ENCODE results near the gene EVA1C. TPM values are rescaled to one million over a fixed set of nuclear protein-coding genes. Genes with fewer than 3 reads are reported as not detected.

Gene EVA1C
- total RNA-seq, 5 donors from 2014 or later (not counting 1 experiment from before 2014, with no cell fraction given): 9.7 to 22.1 (median 18.0) TPM

DNA sequence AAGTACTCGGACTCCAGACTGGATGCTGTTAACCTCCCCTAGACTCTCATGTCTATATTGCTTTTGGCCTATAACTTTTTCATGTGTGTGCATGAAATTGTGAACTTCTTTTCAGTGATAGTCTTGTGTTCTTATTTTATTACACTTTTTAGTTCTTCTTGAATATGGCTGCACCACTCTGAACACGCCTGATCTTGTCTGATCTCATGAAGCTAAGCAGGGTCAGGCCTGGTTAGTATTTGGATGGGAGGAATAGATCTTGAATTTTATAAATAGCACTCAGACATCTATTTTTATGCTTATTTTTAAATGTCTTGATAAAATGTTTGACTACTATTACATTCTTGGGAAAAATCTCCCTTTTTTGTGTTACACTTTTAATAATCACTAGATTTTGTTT lies 150.4 kb downstream of the EVA1C start:
- ATAC-seq (replicated peaks in 1 of 4): no peak
- POLR2A ChIA-PET: interaction anchor here in 1 of 2 donors (0.6 kb wide), 1 partner anchor 208 kb away, joined by 6 read pairs; the partner anchor contains the start of gene PAXBP1
- Histone ChIP-seq H3K4me3 (ENCODE audit: control insufficient read depth in 1 of 2, extremely low read depth in 1 of 2, low read length in 1 of 2) (no peak overlapping the region), H3K27me3 (replicated peaks in 1 of 2; ENCODE audit: control insufficient read depth in 2 of 2, extremely low read depth in 1 of 2, insufficient read depth in 2 of 2, low read length in 1 of 2) (no peaks in the 10 kb centered on the region), H3K27ac (ENCODE audit: low read length) (no peak overlapping the region), H3K9me3 (no peaks in the 10 kb centered on the region), H3K4me1 (ENCODE audit: control insufficient read depth in 1 of 2, extremely low read depth in 1 of 2, insufficient read depth in 2 of 2, low read length in 2 of 2) (peaks cover 0 to 5% of the 10 kb centered on the region in 2 experiments), H3K36me3 (ENCODE audit: control insufficient read depth in 2 of 2, extremely low read depth in 1 of 2, insufficient read depth in 1 of 2, low read length in 1 of 2) (no peaks in the 10 kb centered on the region)
- CTCF ChIA-PET: no interaction called here
- peak in 1 of 35 experiments; percentile 16 for DNase-seq
- peaks cover 0 to 8% (median 8%) of the 10 kb centered on the region in 3 donors for H3K4me1 Mint-ChIP-seq
- no CpG with 5 or more reads among the region's 2 CpGs for WGBS (ENCODE audit: insufficient coverage)
- peaks cover 5 to 12% (median 8%) of the 10 kb centered on the region in 3 donors for H3K9me3 Mint-ChIP-seq
- H3K36me3 Mint-ChIP-seq: peaks cover 25% of the 10 kb centered on the region
- H3K27me3 Mint-ChIP-seq: no peaks in the 10 kb centered on the region
- H3K4me3 Mint-ChIP-seq: no peak overlapping the region
- H3K27ac Mint-ChIP-seq: peak overlapping the region in 1 of 2 donors; percentile 7

Other genes starting within 250 kb of the EVA1C start
- gene MIS18A, start 133.7 kb upstream of the EVA1C start, total RNA-seq: 1 to 10 TPM; 4.5 to 10.0 (median 9.5) TPM
- not detected for gene MRAP, start 113.9 kb upstream of the EVA1C start, total RNA-seq
- gene URB1, start 19.7 kb upstream of the EVA1C start, total RNA-seq: 10 to 100 TPM; 13.4 to 20.2 (median 18.9) TPM
- gene TCP10L, start 172.8 kb downstream of the EVA1C start, total RNA-seq: under 1 TPM in 4 of 5 donors, not detected in 1; 0.19 to 0.73 (median 0.39) TPM
- gene CFAP298, start 199.7 kb downstream of the EVA1C start, total RNA-seq: 10 to 100 TPM; 19.5 to 36.8 (median 32.1) TPM